ENCODE results near the gene HMGN1.

The HMGN1 gene

GRCh38 chr21:39366563-39366962 lies 17.7 kb upstream of the HMGN1 start:
- DNase-seq (ENCODE audit: extremely low read depth, low read depth), result no peak
- H3K4me3 ChIP-seq (replicated peaks; ENCODE audit: low read depth, low read length), result no peak overlapping the region
- TF ChIP-seq CTCF (IDR thresholded peaks at IDR 0.05; ENCODE audit: low read depth, low read length, missing control alignments), result no peak

- no peak for DNase-seq (ENCODE audit: extremely low read depth, low read depth)
- H3K4me3 ChIP-seq (replicated peaks; ENCODE audit: low read depth, low read length), result no peak overlapping the region
- no peak for TF ChIP-seq CTCF (IDR thresholded peaks at IDR 0.05; ENCODE audit: low read depth, low read length, missing control alignments)
Observed at GRCh38 chr21:39364949-39365348, 16.1 kb upstream of the HMGN1 start.

GRCh38 chr21:39363607-39364555 lies 15.0 kb upstream of the HMGN1 start:
- DNase-seq (ENCODE audit: extremely low read depth, low read depth), result no peak
- TF ChIP-seq CTCF (IDR thresholded peaks at IDR 0.05; ENCODE audit: low read depth, low read length, missing control alignments), result no peak
- H3K4me3 ChIP-seq (replicated peaks; ENCODE audit: low read depth, low read length), result no peak overlapping the region

GRCh38 chr21:39362733-39363132 lies 13.8 kb upstream of the HMGN1 start:
- no peak for TF ChIP-seq CTCF (IDR thresholded peaks at IDR 0.05; ENCODE audit: low read depth, low read length, missing control alignments)
- no peak for DNase-seq (ENCODE audit: extremely low read depth, low read depth)
- H3K4me3 ChIP-seq (replicated peaks; ENCODE audit: low read depth, low read length), result no peak overlapping the region

- no peak overlapping the region for H3K4me3 ChIP-seq (replicated peaks; ENCODE audit: low read depth, low read length)
- TF ChIP-seq CTCF (IDR thresholded peaks at IDR 0.05; ENCODE audit: low read depth, low read length, missing control alignments), result no peak
- DNase-seq (ENCODE audit: extremely low read depth, low read depth), result no peak
Observed at GRCh38 chr21:39359382-39359781, 10.5 kb upstream of the HMGN1 start.

GRCh38 chr21:39353295-39353694 lies 4.4 kb upstream of the HMGN1 start:
- DNase-seq (ENCODE audit: extremely low read depth, low read depth), result no peak
- no peak for TF ChIP-seq CTCF (IDR thresholded peaks at IDR 0.05; ENCODE audit: low read depth, low read length, missing control alignments)
- no peak overlapping the region for H3K4me3 ChIP-seq (replicated peaks; ENCODE audit: low read depth, low read length)

All from HFF-Myc (cell line).